ENCODE measurements around the gene ARHGEF40. TPM values are rescaled to one million over a fixed set of nuclear protein-coding genes. Genes with fewer than 3 reads are reported as not detected.
A peak's percentile ranks its signal among the peaks of the same experiment; 100 is the strongest.

ARHGEF40 gene
- total RNA-seq, 4 donors from 2014 or later, result 10.4 to 15.7 (median 12.9) TPM

GRCh38 chr14:21092273-21093011 lies 22.3 kb downstream of the ARHGEF40 start:
- intact Hi-C loops (cut with DNase I; ENCODE audit: low total_unique reads), result loop anchor here (1.0 kb wide), 3 partner anchors 12 to 78 kb away; no protein-coding TSS in a partner anchor
- H3K9me3 ChIP-seq, result no peaks in the 10 kb centered on the region
- H3K4me1 ChIP-seq, result peaks cover 3 to 14% of the 10 kb centered on the region in 2 donors
- no peak overlapping the region for H3K4me3 ChIP-seq
- DNase-seq (peak; percentile 64 to 74), ATAC-seq (peak; percentile 70 to 84)
- no peaks in the 10 kb centered on the region for H3K27me3 ChIP-seq
- peak overlapping the region in 2 of 4 donors; percentile 33 to 63 for H3K27ac ChIP-seq
- peaks cover 0 to 35% of the 10 kb centered on the region in 2 donors for H3K36me3 ChIP-seq
- TF ChIP-seq CTCF (IDR thresholded peaks at IDR 0.05 in 4 of 5, conservative IDR thresholded peaks at IDR 0.05 in 1 of 5), result peak; percentile 100
- TF ChIP-seq POLR2A (IDR thresholded peaks at IDR 0.05), result no peak
- in situ Hi-C loops (cut with MboI; ENCODE audit: low sequenced_read_pairs in 4 of 4), result loop anchor here in 2 of 4 donors (10.0 kb wide), 1 partner anchor 78 kb away; no protein-coding TSS in a partner anchor

DNA sequence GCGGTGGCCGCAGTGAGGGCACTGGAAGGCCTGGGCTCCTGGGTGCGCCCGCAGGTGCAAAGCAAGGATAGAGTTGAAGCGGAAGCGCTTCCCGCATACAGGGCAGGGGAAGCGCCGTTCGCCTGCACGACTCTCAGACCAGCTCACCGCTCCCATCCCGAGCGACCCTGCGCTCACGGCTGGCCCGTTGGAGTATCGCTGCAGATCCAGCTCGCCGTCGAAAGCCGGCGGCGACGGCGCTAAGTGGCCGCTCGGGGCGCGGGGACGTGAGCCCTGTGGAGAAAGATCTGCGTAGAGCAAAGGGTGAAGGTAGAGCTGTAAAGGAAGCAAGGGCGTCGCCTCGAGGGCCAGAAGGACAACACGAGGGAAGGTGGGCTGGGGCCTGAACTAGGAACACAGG lies 22.9 kb downstream of the ARHGEF40 start:
- Histone ChIP-seq H3K27me3 (no peaks in the 10 kb centered on the region), H3K4me3 (no peak overlapping the region), H3K4me1 (peaks cover 6 to 15% of the 10 kb centered on the region in 2 donors), H3K27ac (no peak overlapping the region), H3K36me3 (peaks cover 0 to 35% of the 10 kb centered on the region in 2 donors), H3K9me3 (no peaks in the 10 kb centered on the region)
- no peak for DNase-seq
- intact Hi-C loops (cut with DNase I; ENCODE audit: low total_unique reads) (no loop called here), in situ Hi-C loops (cut with MboI; ENCODE audit: low sequenced_read_pairs in 4 of 4) (loop anchor here in 2 of 4 donors (10.0 kb wide), 1 partner anchor 78 kb away; no protein-coding TSS in a partner anchor)
- TF ChIP-seq POLR2A (IDR thresholded peaks at IDR 0.05) (no peak), CTCF (IDR thresholded peaks at IDR 0.05 in 4 of 5, conservative IDR thresholded peaks at IDR 0.05 in 1 of 5) (no peak)
- ATAC-seq, result no peak

DNA sequence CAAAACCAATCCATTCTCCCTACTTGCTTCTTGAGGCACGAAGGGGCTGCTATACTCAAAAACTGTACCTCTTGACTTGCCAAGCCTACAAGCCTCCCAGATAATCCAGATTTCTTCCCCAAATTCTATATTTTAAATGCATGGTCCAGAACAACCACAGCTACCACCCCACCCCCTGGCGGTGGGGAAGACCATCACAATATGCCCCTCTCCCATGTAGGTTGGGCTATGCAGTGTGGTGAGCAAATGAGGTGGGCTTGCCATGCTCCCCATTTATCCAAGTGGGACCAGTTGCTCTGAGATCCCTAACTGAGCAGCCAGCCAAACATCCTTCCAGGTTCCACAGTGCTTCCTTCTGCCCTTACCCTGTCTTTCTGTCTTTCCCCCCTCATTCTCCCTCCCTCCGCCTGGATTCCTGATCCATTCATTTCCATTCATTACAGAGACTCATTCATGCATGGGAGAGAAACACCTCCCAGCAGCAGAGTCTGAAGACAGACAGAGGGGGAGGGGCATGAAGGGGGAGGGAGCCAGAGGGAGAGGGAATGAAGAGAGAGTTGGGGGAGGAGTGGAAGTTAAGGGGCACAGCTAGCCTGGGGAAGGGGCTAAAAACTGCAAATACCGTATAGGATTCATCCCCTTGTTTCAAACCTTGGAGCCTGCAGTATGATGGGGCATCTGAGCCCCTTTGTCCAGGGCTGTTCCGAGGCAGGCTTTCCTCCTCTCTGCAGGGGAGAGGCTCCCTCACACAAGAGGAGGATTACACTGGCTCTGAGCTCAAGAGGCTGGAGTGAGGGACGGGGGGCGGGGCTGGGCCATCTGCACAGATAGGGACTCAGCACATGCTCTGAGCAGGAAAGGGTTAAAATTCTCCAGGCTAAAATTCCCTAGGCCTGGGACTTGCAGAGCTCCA lies 23.9 kb downstream of the ARHGEF40 start:
- ATAC-seq, result no peak
- Histone ChIP-seq H3K9me3 (no peaks in the 10 kb centered on the region), H3K4me1 (peaks cover 10 to 18% of the 10 kb centered on the region in 2 donors), H3K4me3 (no peak overlapping the region), H3K36me3 (peaks cover 0 to 35% of the 10 kb centered on the region in 2 donors), H3K27me3 (no peaks in the 10 kb centered on the region), H3K27ac (no peak overlapping the region)
- in situ Hi-C loops (cut with MboI; ENCODE audit: low sequenced_read_pairs in 4 of 4), result loop anchor here in 2 of 4 donors (10.0 kb wide), 1 partner anchor 79 kb away; no protein-coding TSS in a partner anchor
- TF ChIP-seq POLR2A (IDR thresholded peaks at IDR 0.05) (no peak), CTCF (IDR thresholded peaks at IDR 0.05 in 4 of 5, conservative IDR thresholded peaks at IDR 0.05 in 1 of 5) (no peak)
- intact Hi-C loops (cut with DNase I; ENCODE audit: low total_unique reads), result no loop called here
- no peak for DNase-seq

- H3K4me3 ChIP-seq, result no peak overlapping the region
- DNase-seq (no peak), ATAC-seq (no peak)
- no peaks in the 10 kb centered on the region for H3K27me3 ChIP-seq
- peaks cover 0 to 23% of the 10 kb centered on the region in 2 donors for H3K36me3 ChIP-seq
- H3K27ac ChIP-seq, result peak overlapping the region; percentile 89 to 96 (median 92)
- H3K4me1 ChIP-seq, result peaks cover 15 to 24% of the 10 kb centered on the region in 2 donors
- in situ Hi-C loops (cut with MboI; ENCODE audit: low sequenced_read_pairs in 4 of 4), result loop anchor here in 2 of 4 donors (10.0 kb wide), 1 partner anchor 81 kb away; no protein-coding TSS in a partner anchor
- intact Hi-C loops (cut with DNase I; ENCODE audit: low total_unique reads), result loop anchor here (5.0 kb wide), 2 partner anchors 38 to 413 kb away; partner anchors contain the start of genes RNASE4 and RNASE8
- no peaks in the 10 kb centered on the region for H3K9me3 ChIP-seq
- TF ChIP-seq POLR2A (IDR thresholded peaks at IDR 0.05), result no peak
- no peak for TF ChIP-seq CTCF (IDR thresholded peaks at IDR 0.05 in 4 of 5, conservative IDR thresholded peaks at IDR 0.05 in 1 of 5)
Measured at GRCh38 chr14:21095430-21096205, 25.5 kb downstream of the ARHGEF40 start.
